ENCODE data around the gene B4GALNT3. TPM values are rescaled to one million over a fixed set of nuclear protein-coding genes. Genes with fewer than 3 reads are reported as not detected.

Gene B4GALNT3
- total RNA-seq, 1 donor from 2014 or later = 7.0 TPM

DNA sequence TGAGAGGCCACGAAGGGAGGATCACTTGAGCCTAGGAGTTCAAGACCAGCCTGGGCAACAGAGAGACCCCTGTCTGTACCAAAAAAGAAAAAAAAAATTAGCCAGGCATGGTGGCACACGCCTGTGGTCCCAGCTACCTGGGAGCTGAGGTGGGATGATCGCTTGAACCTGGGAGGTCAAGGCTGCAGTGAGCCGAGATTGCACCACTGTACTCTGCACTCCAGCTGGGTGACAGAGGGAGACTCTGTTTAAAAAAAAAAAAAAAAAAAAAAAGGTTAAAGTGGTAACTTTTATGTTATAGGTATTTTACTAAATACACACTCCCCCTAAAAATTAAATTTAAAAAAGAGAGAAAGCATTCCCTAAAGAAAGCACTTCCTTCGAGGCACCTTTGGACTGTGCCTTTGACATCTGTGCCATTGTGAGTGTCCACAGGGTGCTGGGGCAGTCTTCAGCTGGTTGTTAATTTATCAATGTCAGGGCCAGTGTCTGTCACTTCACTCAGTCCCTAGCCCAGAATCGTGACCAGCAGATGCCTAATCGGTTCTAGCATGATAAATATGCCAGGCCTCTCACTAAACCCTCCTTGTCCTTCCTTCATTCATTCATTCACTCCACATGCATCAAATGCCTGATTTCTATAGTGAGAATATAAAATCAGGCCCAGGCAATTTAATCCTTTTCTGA lies 63.1 kb downstream of the B4GALNT3 start:
- peaks cover 60% of the 10 kb centered on the region for H3K27me3 Mint-ChIP-seq (ENCODE audit: low read depth)
- H3K4me3 Mint-ChIP-seq = no peak overlapping the region
- no peaks in the 10 kb centered on the region for H3K36me3 Mint-ChIP-seq
- no peak overlapping the region for H3K27ac Mint-ChIP-seq
- no peaks in the 10 kb centered on the region for H3K9me3 Mint-ChIP-seq
- no peak for DNase-seq (ENCODE audit: low spot score in 2 of 2, unreplicated experiment in 2 of 2)
- peaks cover 8% of the 10 kb centered on the region for H3K4me1 Mint-ChIP-seq
- TF ChIP-seq, protein P1, sequence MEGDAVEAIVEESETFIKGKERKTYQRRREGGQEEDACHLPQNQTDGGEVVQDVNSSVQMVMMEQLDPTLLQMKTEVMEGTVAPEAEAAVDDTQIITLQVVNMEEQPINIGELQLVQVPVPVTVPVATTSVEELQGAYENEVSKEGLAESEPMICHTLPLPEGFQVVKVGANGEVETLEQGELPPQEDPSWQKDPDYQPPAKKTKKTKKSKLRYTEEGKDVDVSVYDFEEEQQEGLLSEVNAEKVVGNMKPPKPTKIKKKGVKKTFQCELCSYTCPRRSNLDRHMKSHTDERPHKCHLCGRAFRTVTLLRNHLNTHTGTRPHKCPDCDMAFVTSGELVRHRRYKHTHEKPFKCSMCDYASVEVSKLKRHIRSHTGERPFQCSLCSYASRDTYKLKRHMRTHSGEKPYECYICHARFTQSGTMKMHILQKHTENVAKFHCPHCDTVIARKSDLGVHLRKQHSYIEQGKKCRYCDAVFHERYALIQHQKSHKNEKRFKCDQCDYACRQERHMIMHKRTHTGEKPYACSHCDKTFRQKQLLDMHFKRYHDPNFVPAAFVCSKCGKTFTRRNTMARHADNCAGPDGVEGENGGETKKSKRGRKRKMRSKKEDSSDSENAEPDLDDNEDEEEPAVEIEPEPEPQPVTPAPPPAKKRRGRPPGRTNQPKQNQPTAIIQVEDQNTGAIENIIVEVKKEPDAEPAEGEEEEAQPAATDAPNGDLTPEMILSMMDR (IDR thresholded peaks at IDR 0.05; ENCODE audit: unreplicated experiment) = no peak

- TF ChIP-seq, protein P1 (IDR thresholded peaks at IDR 0.05; ENCODE audit: unreplicated experiment) = no peak
- DNase-seq (ENCODE audit: low spot score in 2 of 2, unreplicated experiment in 2 of 2) = peak in 1 of 2 experiments; percentile 56
- H3K27ac Mint-ChIP-seq = peak overlapping the region; percentile 66
- H3K9me3 Mint-ChIP-seq = peaks cover 5% of the 10 kb centered on the region
- no peak overlapping the region for H3K4me3 Mint-ChIP-seq
- H3K36me3 Mint-ChIP-seq = peaks cover 3% of the 10 kb centered on the region
- peaks cover 8% of the 10 kb centered on the region for H3K4me1 Mint-ChIP-seq
- peaks cover 50% of the 10 kb centered on the region for H3K27me3 Mint-ChIP-seq (ENCODE audit: low read depth)
These were observed 64.6 kb downstream of the B4GALNT3 start for GRCh38 chr12:524167-524951.

DNA sequence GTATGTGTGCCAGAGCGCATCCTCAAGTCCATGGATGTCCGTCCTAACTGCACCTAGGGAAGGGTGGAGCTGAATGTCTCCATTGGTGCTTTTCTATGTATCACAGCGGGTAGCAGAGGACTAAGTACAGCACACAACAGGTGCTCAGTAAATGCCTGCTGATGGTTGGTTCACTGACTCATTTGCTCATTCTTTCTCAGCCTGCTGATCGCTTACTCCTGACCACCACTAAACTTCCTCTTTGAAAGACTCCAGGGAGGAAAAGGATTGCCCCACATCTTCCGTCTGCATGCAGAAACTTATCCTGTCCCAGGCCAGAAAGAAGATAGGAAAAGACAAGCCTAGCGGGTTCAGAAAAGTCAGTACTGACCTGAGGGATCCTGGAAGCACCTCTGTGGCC lies 66.3 kb downstream of the B4GALNT3 start:
- Mint-ChIP-seq H3K36me3 (peaks cover 3% of the 10 kb centered on the region), H3K4me3 (no peak overlapping the region), H3K9me3 (peaks cover 17% of the 10 kb centered on the region), H3K27me3 (ENCODE audit: low read depth) (peaks cover 33% of the 10 kb centered on the region), H3K27ac (no peak overlapping the region), H3K4me1 (peaks cover 8% of the 10 kb centered on the region)
- TF ChIP-seq, protein P1 (IDR thresholded peaks at IDR 0.05; ENCODE audit: unreplicated experiment) = no peak
- no peak for DNase-seq (ENCODE audit: low spot score in 2 of 2, unreplicated experiment in 2 of 2)

DNA sequence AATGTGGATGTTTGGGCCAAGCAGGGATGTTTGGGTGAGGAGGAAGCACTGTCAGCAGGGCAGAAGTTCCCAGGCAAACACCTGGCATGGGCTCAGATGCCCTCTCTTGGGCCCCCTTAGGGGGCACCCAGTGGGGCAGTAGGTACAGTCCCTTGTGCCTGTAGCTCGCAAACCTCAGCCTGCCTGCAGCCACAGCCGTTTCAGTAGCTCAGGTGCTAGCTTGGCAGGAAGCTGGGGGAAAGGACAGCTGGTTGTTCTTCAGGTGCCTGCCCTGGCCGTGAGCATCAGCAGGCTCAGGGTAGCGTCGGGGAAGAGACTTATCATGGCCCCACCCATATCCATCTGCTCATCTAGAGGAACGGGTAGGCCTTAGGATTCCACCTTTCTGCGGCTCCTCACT lies 67.5 kb downstream of the B4GALNT3 start:
- H3K27me3 Mint-ChIP-seq (ENCODE audit: low read depth) = peaks cover 21% of the 10 kb centered on the region
- H3K4me3 Mint-ChIP-seq = no peak overlapping the region
- TF ChIP-seq, protein P1 (IDR thresholded peaks at IDR 0.05; ENCODE audit: unreplicated experiment) = no peak
- H3K9me3 Mint-ChIP-seq = peaks cover 21% of the 10 kb centered on the region
- peaks cover 3% of the 10 kb centered on the region for H3K36me3 Mint-ChIP-seq
- DNase-seq (ENCODE audit: low spot score in 2 of 2, unreplicated experiment in 2 of 2) = no peak
- no peak overlapping the region for H3K27ac Mint-ChIP-seq
- H3K4me1 Mint-ChIP-seq = peaks cover 8% of the 10 kb centered on the region

DNA sequence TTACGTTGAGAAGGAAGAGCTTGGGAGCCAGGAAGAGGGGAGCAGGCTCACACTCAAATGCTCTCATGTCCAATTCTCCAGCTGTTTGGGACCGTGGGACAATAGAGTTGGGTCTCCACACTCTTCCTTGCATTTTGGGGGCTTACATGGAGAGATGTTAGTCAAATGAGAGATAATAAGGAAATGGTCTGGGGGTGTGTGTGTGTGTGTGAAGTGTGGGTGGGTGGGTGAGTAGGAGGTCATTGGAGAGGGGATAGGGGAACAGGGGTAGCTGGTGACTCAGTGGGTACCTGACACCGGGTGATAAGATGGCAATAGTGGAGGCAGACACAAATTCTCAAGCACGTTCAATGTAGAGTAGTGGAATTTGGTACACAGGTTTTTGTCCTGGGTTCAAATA lies 68.0 kb downstream of the B4GALNT3 start:
- no peak for DNase-seq (ENCODE audit: low spot score in 2 of 2, unreplicated experiment in 2 of 2)
- H3K9me3 Mint-ChIP-seq = peaks cover 25% of the 10 kb centered on the region
- no peak overlapping the region for H3K27ac Mint-ChIP-seq
- no peak overlapping the region for H3K4me3 Mint-ChIP-seq
- peaks cover 19% of the 10 kb centered on the region for H3K27me3 Mint-ChIP-seq (ENCODE audit: low read depth)
- TF ChIP-seq, protein P1 (IDR thresholded peaks at IDR 0.05; ENCODE audit: unreplicated experiment) = no peak
- peaks cover 8% of the 10 kb centered on the region for H3K4me1 Mint-ChIP-seq
- peaks cover 3% of the 10 kb centered on the region for H3K36me3 Mint-ChIP-seq
